LoVo (cell line): ENCODE results near the gene MRAS.
"Not testable (repeated sequence)": the region's sequence is repeated elsewhere in the genome, so short reads cannot be mapped to it uniquely, and the experiment has no call there.

ENCODE experiments used
- DNase-seq: peaks from one replicate; pipeline ENCODE4 v3.0.0-alpha.2; 2016; ENCODE audit warnings: low spot score

MRAS gene

GRCh38 chr3:138367326-138367850 is 19.0 kb downstream of the MRAS start:
- no peak for DNase-seq

- no peak for DNase-seq
Measured at GRCh38 chr3:138367911-138368310, 19.5 kb downstream of the MRAS start.

- DNase-seq: no peak
Measured at GRCh38 chr3:138369151-138369900, 20.9 kb downstream of the MRAS start.

- no peak for DNase-seq
Measured at GRCh38 chr3:138370321-138370720, 21.9 kb downstream of the MRAS start.

- no peak for DNase-seq
Measured at GRCh38 chr3:138371070-138371965, 22.9 kb downstream of the MRAS start.

- no peak for DNase-seq
Measured at GRCh38 chr3:138373087-138373735, 24.8 kb downstream of the MRAS start.

GRCh38 chr3:138373736-138374094 is 25.3 kb downstream of the MRAS start:
- DNase-seq: no peak

- no peak for DNase-seq
Measured at GRCh38 chr3:138374573-138375134, 26.3 kb downstream of the MRAS start.

GRCh38 chr3:138375447-138375846 is 27.1 kb downstream of the MRAS start:
- no peak for DNase-seq

- DNase-seq: no peak
Measured at GRCh38 chr3:138376663-138377062, 28.3 kb downstream of the MRAS start.

GRCh38 chr3:138377212-138377611 is 28.8 kb downstream of the MRAS start:
- DNase-seq: not testable (repeated sequence)

- no peak for DNase-seq
Measured at GRCh38 chr3:138377804-138378203, 29.4 kb downstream of the MRAS start.

GRCh38 chr3:138378331-138378730 is 30.0 kb downstream of the MRAS start:
- DNase-seq: no peak

GRCh38 chr3:138378990-138379389 is 30.6 kb downstream of the MRAS start:
- DNase-seq: no peak

- no peak for DNase-seq
Measured at GRCh38 chr3:138381413-138381901, 33.1 kb downstream of the MRAS start.

GRCh38 chr3:138381950-138382715 is 33.8 kb downstream of the MRAS start:
- no peak for DNase-seq

GRCh38 chr3:138383715-138384465 is 35.5 kb downstream of the MRAS start:
- DNase-seq: no peak

- DNase-seq: no peak
Measured at GRCh38 chr3:138384531-138384930, 36.2 kb downstream of the MRAS start.

- no peak for DNase-seq
Measured at GRCh38 chr3:138384976-138385375, 36.6 kb downstream of the MRAS start.

GRCh38 chr3:138389144-138389601 is 40.8 kb downstream of the MRAS start:
- DNase-seq: no peak
